ENCODE results near the gene KLHL21. TPM values are rescaled to one million over a fixed set of nuclear protein-coding genes. Genes with fewer than 3 reads are reported as not detected.
A peak's percentile ranks its signal among the peaks of the same experiment; 100 is the strongest.

KLHL21 gene
- total RNA-seq, 4 donors from 2014 or later = 59.4 to 79.2 (median 72.5) TPM

DNA sequence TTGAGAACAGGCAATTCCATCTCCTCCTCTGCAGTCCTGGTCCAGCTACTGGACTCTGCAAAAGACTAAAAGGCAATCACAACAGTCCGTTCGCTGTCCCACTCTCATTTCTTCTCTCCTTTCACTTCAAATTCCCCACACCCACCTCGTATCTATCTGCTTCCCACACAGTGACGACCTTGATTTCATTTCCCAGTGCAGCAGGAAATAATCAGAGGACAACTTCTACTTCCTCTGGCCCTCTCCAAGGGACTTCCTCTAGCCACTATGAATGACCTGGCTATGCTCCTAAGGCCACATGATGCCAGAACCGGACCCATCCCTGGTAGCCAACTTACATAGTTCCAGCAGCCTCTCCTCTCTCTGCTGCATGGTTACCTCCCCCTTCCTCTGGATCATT lies 56.3 kb downstream of the KLHL21 start:
- H3K4me3 ChIP-seq = no peak overlapping the region
- TF ChIP-seq EP300 (IDR thresholded peaks at IDR 0.05) = peak in 1 of 2 donors; percentile 9
- TF ChIP-seq, protein P1, sequence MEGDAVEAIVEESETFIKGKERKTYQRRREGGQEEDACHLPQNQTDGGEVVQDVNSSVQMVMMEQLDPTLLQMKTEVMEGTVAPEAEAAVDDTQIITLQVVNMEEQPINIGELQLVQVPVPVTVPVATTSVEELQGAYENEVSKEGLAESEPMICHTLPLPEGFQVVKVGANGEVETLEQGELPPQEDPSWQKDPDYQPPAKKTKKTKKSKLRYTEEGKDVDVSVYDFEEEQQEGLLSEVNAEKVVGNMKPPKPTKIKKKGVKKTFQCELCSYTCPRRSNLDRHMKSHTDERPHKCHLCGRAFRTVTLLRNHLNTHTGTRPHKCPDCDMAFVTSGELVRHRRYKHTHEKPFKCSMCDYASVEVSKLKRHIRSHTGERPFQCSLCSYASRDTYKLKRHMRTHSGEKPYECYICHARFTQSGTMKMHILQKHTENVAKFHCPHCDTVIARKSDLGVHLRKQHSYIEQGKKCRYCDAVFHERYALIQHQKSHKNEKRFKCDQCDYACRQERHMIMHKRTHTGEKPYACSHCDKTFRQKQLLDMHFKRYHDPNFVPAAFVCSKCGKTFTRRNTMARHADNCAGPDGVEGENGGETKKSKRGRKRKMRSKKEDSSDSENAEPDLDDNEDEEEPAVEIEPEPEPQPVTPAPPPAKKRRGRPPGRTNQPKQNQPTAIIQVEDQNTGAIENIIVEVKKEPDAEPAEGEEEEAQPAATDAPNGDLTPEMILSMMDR (IDR thresholded peaks at IDR 0.05) = no peak
- TF ChIP-seq POLR2A (IDR thresholded peaks at IDR 0.05) = no peak
- DNase-seq (ENCODE audit: low spot score in 2 of 2) = no peak
- peaks cover 0 to 7% (median 0%) of the 10 kb centered on the region in 4 donors for H3K4me1 ChIP-seq
- no peak overlapping the region for H3K27ac ChIP-seq
- no peaks in the 10 kb centered on the region for H3K9me3 ChIP-seq
- peaks cover 2 to 91% (median 16%) of the 10 kb centered on the region in 3 donors for H3K36me3 ChIP-seq
- H3K27me3 ChIP-seq = no peaks in the 10 kb centered on the region
- 60 to 65% methylated on average over 5 of the region's 5 CpGs for WGBS, 2 donors

DNA sequence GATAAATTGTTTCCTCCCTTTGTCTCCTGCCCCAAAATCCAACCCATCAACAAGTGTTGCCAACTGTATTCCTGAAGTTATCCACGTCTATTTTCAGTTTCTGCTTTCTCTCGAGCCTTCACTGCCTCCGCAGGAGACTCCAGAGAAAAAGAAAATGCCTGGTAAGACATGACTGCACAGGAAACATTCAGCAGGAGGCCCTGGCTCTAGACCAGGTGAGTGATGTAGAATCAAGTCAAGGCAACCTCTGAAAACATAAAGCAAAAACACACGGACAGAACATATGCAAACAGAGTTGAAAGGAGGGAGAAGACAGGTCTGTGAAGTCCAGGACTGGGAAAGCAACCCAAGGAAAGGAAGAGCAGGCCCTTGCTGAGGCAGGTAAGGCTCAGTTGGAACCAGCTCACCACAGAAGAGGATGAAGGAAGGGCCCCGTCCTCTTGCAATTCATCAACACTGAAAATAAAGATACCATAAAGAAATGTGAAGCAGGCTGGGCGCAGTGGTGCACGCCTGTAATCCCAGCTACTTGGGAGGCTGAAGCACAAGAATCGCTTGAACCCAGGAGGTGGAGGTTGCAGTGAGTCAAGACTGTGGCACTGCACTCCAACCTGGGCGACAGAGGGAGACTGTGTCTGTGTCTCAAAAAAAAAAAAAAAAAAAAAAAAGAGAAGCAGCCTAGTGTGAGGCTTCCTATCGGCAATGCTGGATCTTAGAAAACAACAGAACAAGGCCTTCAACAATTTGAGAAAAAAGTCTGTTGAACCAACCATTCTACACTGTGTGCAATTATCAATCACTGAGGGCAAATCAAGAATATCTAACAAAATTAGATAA lies 57.2 kb downstream of the KLHL21 start:
- peaks cover 0 to 7% (median 0%) of the 10 kb centered on the region in 4 donors for H3K4me1 ChIP-seq
- H3K27ac ChIP-seq = peak overlapping the region in 1 of 4 donors; percentile 7
- 68 to 69% methylated on average over 10 of the region's 10 CpGs for WGBS, 2 donors
- peaks cover 2 to 98% (median 16%) of the 10 kb centered on the region in 3 donors for H3K36me3 ChIP-seq
- H3K4me3 ChIP-seq = no peak overlapping the region
- DNase-seq (ENCODE audit: low spot score in 2 of 2) = no peak
- no peaks in the 10 kb centered on the region for H3K9me3 ChIP-seq
- TF ChIP-seq, protein P1 (IDR thresholded peaks at IDR 0.05) = no peak
- no peak for TF ChIP-seq EP300 (IDR thresholded peaks at IDR 0.05)
- H3K27me3 ChIP-seq = no peaks in the 10 kb centered on the region

DNA sequence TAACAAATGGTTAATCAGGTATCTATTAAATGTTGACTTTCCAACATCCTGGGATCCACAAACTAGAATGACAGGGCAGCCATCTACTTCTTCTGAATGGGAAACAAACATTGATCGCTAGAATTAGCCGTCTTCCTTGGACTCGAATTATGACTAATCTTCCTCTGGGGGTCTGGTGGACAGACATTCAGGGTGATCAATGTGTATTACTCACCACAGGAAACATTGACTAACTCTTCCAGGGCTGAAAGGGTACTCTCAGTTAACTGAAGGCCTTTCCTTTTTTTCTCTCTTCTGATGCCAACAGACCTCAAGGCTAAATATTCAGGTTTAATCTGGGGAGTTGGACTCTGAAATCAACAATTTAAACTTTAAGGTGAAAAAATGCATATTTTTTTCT lies 57.8 kb downstream of the KLHL21 start:
- Histone ChIP-seq H3K36me3 (peaks cover 2 to 95% (median 16%) of the 10 kb centered on the region in 3 donors), H3K27ac (peak overlapping the region in 1 of 4 donors; percentile 7), H3K4me1 (peaks cover 0 to 7% (median 0%) of the 10 kb centered on the region in 4 donors), H3K4me3 (no peak overlapping the region), H3K9me3 (no peaks in the 10 kb centered on the region), H3K27me3 (no peaks in the 10 kb centered on the region)
- no peak for TF ChIP-seq POLR2A (IDR thresholded peaks at IDR 0.05)
- TF ChIP-seq, protein P1 (IDR thresholded peaks at IDR 0.05) = no peak
- TF ChIP-seq EP300 (IDR thresholded peaks at IDR 0.05) = no peak
- DNase-seq (ENCODE audit: low spot score in 2 of 2) = no peak
- WGBS, 2 donors = 79 to 81% methylated on average over 3 of the region's 3 CpGs

Small RNA genes lying within 50 kb of the gene (small RNA-seq; reads per million reads assigned to genes)
- not detected for gene RNU6-731P

Other genes with a start within 250 kb of the KLHL21 start
- gene ACOT7, start 209.1 kb downstream of the KLHL21 start, total RNA-seq = 10 to 100 TPM; 18.6 to 29.4 (median 23.2) TPM
- gene HES2, start 182.9 kb downstream of the KLHL21 start, total RNA-seq = not detected
- 1 to 10 TPM in 3 of 4 donors, under 1 TPM in 1; 0.60 to 6.1 (median 1.7) TPM for gene ESPN, start 178.1 kb downstream of the KLHL21 start, total RNA-seq
- gene TNFRSF25, start 136.7 kb downstream of the KLHL21 start, total RNA-seq = 10 to 100 TPM; 32.3 to 79.8 (median 53.4) TPM
- gene PLEKHG5, start 111.2 kb downstream of the KLHL21 start, total RNA-seq = 10 to 100 TPM; 25.6 to 40.8 (median 30.8) TPM
- 10 to 100 TPM; 17.9 to 30.9 (median 26.0) TPM for gene NOL9, start 48.4 kb downstream of the KLHL21 start, total RNA-seq
- gene TAS1R1, start 47.6 kb downstream of the KLHL21 start, total RNA-seq = under 1 TPM in 2 of 4 donors, not detected in 2; 0.22 to 0.78 TPM
- gene ZBTB48, start 22.9 kb downstream of the KLHL21 start, total RNA-seq = 10 to 100 TPM; 27.5 to 41.1 (median 33.6) TPM
- 10 to 100 TPM; 12.9 to 17.7 (median 15.7) TPM for gene PHF13, start 10.9 kb upstream of the KLHL21 start, total RNA-seq
- 10 to 100 TPM; 35.0 to 39.8 (median 37.1) TPM for gene THAP3, start 22.0 kb upstream of the KLHL21 start, total RNA-seq
- gene DNAJC11, start 98.9 kb upstream of the KLHL21 start, total RNA-seq = 10 to 100 TPM; 24.9 to 36.9 (median 31.7) TPM
- 100 to 1,000 TPM in 2 of 4 donors, 10 to 100 TPM in 2; 41.8 to 104 (median 87.2) TPM for gene CAMTA1, start 182.6 kb upstream of the KLHL21 start, total RNA-seq